OCI-LY7 (cell line): ENCODE data around the gene RTCA. TPM values are rescaled to one million over a fixed set of nuclear protein-coding genes. Genes with fewer than 3 reads are reported as not detected.

ENCODE experiments used
- BruUV-seq: library from RNA; stranded (reverse); fragments of 400-500 nt; replicated peaks from 2 replicates; lab custom pipeline; 2021; lab: Mats Ljungman, UMichigan
- CTCF ChIA-PET: fragments of 300-600 bp; sonication (Branson Sonifier 250); formaldehyde crosslinking; loops from one replicate; lab custom pipeline; 2022; ENCODE audit warnings: antibody characterized with exemption; ENCODE audit not compliant: unreplicated experiment; lab: Charles Lee
- POLR2A ChIA-PET: fragments of 300-600 bp; sonication (Branson Sonifier 250); formaldehyde crosslinking; loops from one replicate; lab custom pipeline; 2022; ENCODE audit warnings: antibody characterized with exemption; lab: Charles Lee
- DNase-seq: peaks from one replicate; pipeline ENCODE4 v3.0.0-alpha.2; 2015; ENCODE audit warnings: low spot score
- H2AFZ ChIP-seq: fragments of 200-600 bp; sonication (generic), shearing (Covaris generic); 2 replicates; pipeline ENCODE4 v1.6.1; 2014; ENCODE audit warnings: mild to moderate bottlenecking, antibody characterized with exemption, low read length, moderate library complexity
- H3K27ac ChIP-seq: fragments of 200-600 bp; sonication (generic); 2 replicates; pipeline ENCODE4 v1.5.1; 2014; ENCODE audit warnings: mixed run types, low read depth, mild to moderate bottlenecking, moderate library complexity, low read length, inconsistent platforms; ENCODE audit not compliant: poor library complexity, severe bottlenecking
- H3K36me3 ChIP-seq: fragments of 200-600 bp; sonication (generic); 2 replicates; pipeline ENCODE4 v1.6.1; 2014; ENCODE audit warnings: mild to moderate bottlenecking, antibody characterized with exemption, low read length, moderate library complexity, mixed read lengths; ENCODE audit not compliant: insufficient read depth
- H3K4me1 ChIP-seq: fragments of 200-600 bp; sonication (generic); 2 replicates; pipeline ENCODE4 v1.5.1; 2014; ENCODE audit warnings: mild to moderate bottlenecking, low read length; ENCODE audit not compliant: insufficient read depth, poor library complexity, severe bottlenecking
- H3K4me2 ChIP-seq: fragments of 200-600 bp; sonication (generic); 2 replicates; pipeline ENCODE4 v1.6.1; 2014; ENCODE audit warnings: mild to moderate bottlenecking, low read length
- H3K4me3 ChIP-seq: fragments of 200-600 bp; sonication (generic); 2 replicates; pipeline ENCODE4 v1.5.1; 2014; ENCODE audit warnings: mild to moderate bottlenecking, low read depth, low read length; ENCODE audit not compliant: poor library complexity, severe bottlenecking
- H3K79me2 ChIP-seq: fragments of 200-600 bp; sonication (generic); 2 replicates; pipeline ENCODE4 v1.6.1; 2016; ENCODE audit warnings: low read depth, mild to moderate bottlenecking, low read length, moderate library complexity, mixed read lengths; ENCODE audit not compliant: insufficient read depth
- H3K9me2 ChIP-seq: fragments of 200-600 bp; sonication (generic); 2 replicates; pipeline ENCODE4 v1.6.1; 2016; ENCODE audit warnings: mild to moderate bottlenecking, low read length, mixed read lengths; ENCODE audit not compliant: insufficient read depth
- H3K9me3 ChIP-seq: fragments of 200-600 bp; sonication (generic); 2 replicates; pipeline ENCODE4 v1.6.1; 2014; ENCODE audit warnings: mild to moderate bottlenecking, mixed run types, low read length, mixed read lengths
- H4K20me1 ChIP-seq: fragments of 200-600 bp; sonication (generic); 2 replicates; pipeline ENCODE4 v1.6.1; 2014; ENCODE audit warnings: mild to moderate bottlenecking, antibody characterized with exemption, low read length, moderate library complexity, mixed read lengths; ENCODE audit not compliant: insufficient read depth
- CTCF ChIP-seq: fragments of 200-600 bp; sonication (generic); conservative IDR thresholded peaks from 2 replicates; pipeline ENCODE4 v1.5.1; 2014; ENCODE audit warnings: mild to moderate bottlenecking, antibody characterized with exemption, low read length, moderate library complexity, mixed read lengths
- EZH2phosphoT487 ChIP-seq: fragments of 200-600 bp; sonication (generic); IDR thresholded peaks from 2 replicates; pipeline ENCODE4 v1.6.1; 2018; ENCODE audit warnings: low read depth, borderline replicate concordance, mild to moderate bottlenecking, mixed run types, antibody characterized with exemption, low read length, moderate library complexity, mixed read lengths
- intact Hi-C: fragments of 100-400 bp; cut with micrococcal nuclease; formaldehyde crosslinking; loops from one replicate; pipeline ENCODE4 v1.10.0; 2022; ENCODE audit not compliant: unreplicated experiment
- total RNA-seq, 2 experiments: library from RNA; depleted of rRNA in 1 of 2; stranded (reverse); fragments of >200 nt in 1 of 2; shearing (Covaris generic) in 1 of 2; gene quantifications; 2 replicates each; pipeline ENCODE4 v1.2.3, GENCODE V29; 2014 to 2022

Gene RTCA
- total RNA-seq, 2 experiments from 2014 or later: 25.9 to 42.7 TPM

GRCh38 chr1:100234432-100234831 lies 31.6 kb upstream of the RTCA start:
- ChIA-PET CTCF (no interaction called here), POLR2A (no interaction called here)
- no TSS peak for BruUV-seq
- no peaks in the 10 kb centered on the region for H4K20me1 ChIP-seq
- intact Hi-C loops: no loop called here
- no peak overlapping the region for H2AFZ ChIP-seq
- no peaks in the 10 kb centered on the region for H3K9me3 ChIP-seq
- peaks cover 77% of the 10 kb centered on the region for H3K36me3 ChIP-seq
- no peaks in the 10 kb centered on the region for H3K4me1 ChIP-seq
- H3K79me2 ChIP-seq: no peaks in the 10 kb centered on the region
- H3K27ac ChIP-seq: no peak overlapping the region
- no peaks in the 10 kb centered on the region for H3K9me2 ChIP-seq
- H3K4me3 ChIP-seq: no peak overlapping the region
- no peak for TF ChIP-seq CTCF
- H3K4me2 ChIP-seq: no peak overlapping the region
- no peak for DNase-seq

DNA sequence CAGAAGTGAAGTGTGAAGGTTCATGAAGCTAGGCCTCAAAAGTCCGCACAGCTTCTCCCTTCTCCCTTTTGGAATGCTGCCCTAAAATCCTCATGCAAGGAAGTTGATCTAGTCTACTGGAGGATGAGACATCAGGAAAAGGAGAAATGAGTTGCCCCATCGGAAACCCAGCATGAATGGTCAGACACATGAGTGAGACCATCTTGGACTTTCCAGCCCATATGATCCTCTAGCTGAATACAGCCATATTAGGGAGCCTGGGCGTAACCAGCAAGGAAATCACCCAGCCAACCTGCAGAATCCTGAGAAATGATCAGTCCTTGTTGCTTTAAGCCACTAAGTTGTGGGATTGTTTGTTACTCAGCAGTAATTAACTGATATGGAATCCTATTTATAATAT lies 28.9 kb upstream of the RTCA start:
- Histone ChIP-seq H4K20me1 (no peaks in the 10 kb centered on the region), H3K36me3 (peaks cover 58% of the 10 kb centered on the region), H3K4me1 (no peaks in the 10 kb centered on the region), H3K9me2 (no peaks in the 10 kb centered on the region), H3K4me3 (no peak overlapping the region), H2AFZ (no peak overlapping the region), H3K27ac (no peak overlapping the region), H3K79me2 (peaks cover 3% of the 10 kb centered on the region; the same call in 1 of the 2 replicates), H3K9me3 (no peaks in the 10 kb centered on the region), H3K4me2 (no peak overlapping the region)
- DNase-seq: no peak
- ChIA-PET POLR2A (interaction anchor here (0.6 kb wide), 1 partner anchor 430 kb away, joined by 3 read pairs; no protein-coding TSS in a partner anchor), CTCF (interaction anchor here (0.5 kb wide), 1 partner anchor 114 kb away, joined by 4 read pairs; no protein-coding TSS in a partner anchor)
- TF ChIP-seq EZH2phosphoT487 (no peak), CTCF (no peak)
- intact Hi-C loops: no loop called here
- no TSS peak for BruUV-seq

- no peak overlapping the region for H3K4me3 ChIP-seq
- CTCF ChIA-PET: no interaction called here
- H3K4me2 ChIP-seq: no peak overlapping the region
- intact Hi-C loops: no loop called here
- H3K9me3 ChIP-seq: no peaks in the 10 kb centered on the region
- DNase-seq: no peak
- BruUV-seq: no TSS peak
- TF ChIP-seq EZH2phosphoT487 (no peak), CTCF (no peak)
- H4K20me1 ChIP-seq: no peaks in the 10 kb centered on the region
- peaks cover 34% of the 10 kb centered on the region for H3K36me3 ChIP-seq
- H3K79me2 ChIP-seq: peaks cover 17% of the 10 kb centered on the region; the same call in 1 of the 2 replicates
- POLR2A ChIA-PET: interaction anchor here (0.6 to 2.2 kb wide), 4 partner anchors 10 to 117 kb away, joined by 3 to 8 read pairs (median 4); partner anchors contain the start of gene DBT
- H3K9me2 ChIP-seq: no peaks in the 10 kb centered on the region
- no peaks in the 10 kb centered on the region for H3K4me1 ChIP-seq
- H3K27ac ChIP-seq: no peak overlapping the region
- no peak overlapping the region for H2AFZ ChIP-seq
These were observed 26.1 kb upstream of the RTCA start for GRCh38 chr1:100239961-100240360.
